Uterus (tissue), 2 donors: Measurements from ENCODE around the gene RAB4B.

Source experiments
- CTCF ChIP-seq, 4 experiments: fragments of 200-600 bp in 2 of 4; fragments of 450-650 bp in 2 of 4; sonication (generic) in 2 of 4; IDR thresholded peaks; one replicate each; pipeline ENCODE4 v1.5.1; 2016 to 2019; ENCODE audit warnings: antibody characterized with exemption in 4 of 4, mild to moderate bottlenecking in 2 of 4, moderate library complexity in 1 of 4
- POLR2A ChIP-seq, 2 donors: fragments of 450-650 bp; IDR thresholded peaks; one replicate each; pipeline ENCODE4 v1.6.1; 2016; ENCODE audit warnings: antibody characterized with exemption in 2 of 2, mild to moderate bottlenecking in 1 of 2, moderate library complexity in 1 of 2

GRCh38 chr19:40740747-40741146 is 37.3 kb upstream of the RAB4B start:
- TF ChIP-seq CTCF (IDR thresholded peaks at IDR 0.05) = no peak
- no peak for TF ChIP-seq POLR2A (IDR thresholded peaks at IDR 0.05)
